ENCODE measurements around the gene PPME1. TPM values are rescaled to one million over a fixed set of nuclear protein-coding genes. Genes with fewer than 3 reads are reported as not detected.

Gene PPME1
- total RNA-seq, 1 donor from 2014 or later: 55.7 TPM

- no peak overlapping the region for H3K27ac ChIP-seq
- no peak for DNase-seq (ENCODE audit: low spot score)
- no peaks in the 10 kb centered on the region for H4K20me1 ChIP-seq (ENCODE audit: low read depth)
- H3K36me3 Mint-ChIP-seq: no peaks in the 10 kb centered on the region
- no peak overlapping the region for H3K27ac Mint-ChIP-seq
- no peak overlapping the region for H3K9ac ChIP-seq
- H3K27me3 Mint-ChIP-seq (ENCODE audit: insufficient read depth, low read depth): no peaks in the 10 kb centered on the region
- no peaks in the 10 kb centered on the region for H3F3A ChIP-seq (ENCODE audit: low read depth)
- H3K79me2 ChIP-seq (ENCODE audit: low read depth): no peaks in the 10 kb centered on the region
- no peaks in the 10 kb centered on the region for H3K9me3 Mint-ChIP-seq
- no peaks in the 10 kb centered on the region for H3K9me3 ChIP-seq (ENCODE audit: low read depth)
- no peaks in the 10 kb centered on the region for H3K36me3 ChIP-seq
- H3K4me1 ChIP-seq: no peaks in the 10 kb centered on the region
- H3K27me3 ChIP-seq: no peaks in the 10 kb centered on the region
- H3K4me3 ChIP-seq: no peak overlapping the region
- TF ChIP-seq EZH2phosphoT487 (IDR thresholded peaks at IDR 0.05): no peak
- TF ChIP-seq EZH2 (IDR thresholded peaks at IDR 0.05): no peak
- TF ChIP-seq CTCF (IDR thresholded peaks at IDR 0.05): no peak
- no peak overlapping the region for H2AFZ ChIP-seq (replicated peaks)
- no peak overlapping the region for H3K4me2 ChIP-seq
- no peak overlapping the region for H3K4me3 Mint-ChIP-seq
- peaks cover 3% of the 10 kb centered on the region for H3K4me1 Mint-ChIP-seq
Measured at GRCh38 chr11:74276581-74276980, 105.5 kb downstream of the PPME1 start.

GRCh38 chr11:74278103-74278502 lies 107.0 kb downstream of the PPME1 start:
- Histone ChIP-seq H3K9ac (no peak overlapping the region), H3K36me3 (no peaks in the 10 kb centered on the region), H3K4me3 (no peak overlapping the region), H3K27ac (no peak overlapping the region), H4K20me1 (ENCODE audit: low read depth) (no peaks in the 10 kb centered on the region), H3K4me2 (no peak overlapping the region), H3K27me3 (no peaks in the 10 kb centered on the region), H3K4me1 (no peaks in the 10 kb centered on the region), H3K9me3 (ENCODE audit: low read depth) (no peaks in the 10 kb centered on the region), H3F3A (ENCODE audit: low read depth) (no peaks in the 10 kb centered on the region), H3K79me2 (ENCODE audit: low read depth) (no peaks in the 10 kb centered on the region), H2AFZ (replicated peaks) (no peak overlapping the region)
- TF ChIP-seq EZH2phosphoT487 (IDR thresholded peaks at IDR 0.05) (no peak), EZH2 (IDR thresholded peaks at IDR 0.05) (no peak)
- H3K27ac Mint-ChIP-seq: no peak overlapping the region
- no peaks in the 10 kb centered on the region for H3K36me3 Mint-ChIP-seq
- H3K4me3 Mint-ChIP-seq: no peak overlapping the region
- H3K4me1 Mint-ChIP-seq: peaks cover 3% of the 10 kb centered on the region
- no peaks in the 10 kb centered on the region for H3K9me3 Mint-ChIP-seq
- H3K27me3 Mint-ChIP-seq (ENCODE audit: insufficient read depth, low read depth): no peaks in the 10 kb centered on the region
- no peak for DNase-seq (ENCODE audit: low spot score)

DNA sequence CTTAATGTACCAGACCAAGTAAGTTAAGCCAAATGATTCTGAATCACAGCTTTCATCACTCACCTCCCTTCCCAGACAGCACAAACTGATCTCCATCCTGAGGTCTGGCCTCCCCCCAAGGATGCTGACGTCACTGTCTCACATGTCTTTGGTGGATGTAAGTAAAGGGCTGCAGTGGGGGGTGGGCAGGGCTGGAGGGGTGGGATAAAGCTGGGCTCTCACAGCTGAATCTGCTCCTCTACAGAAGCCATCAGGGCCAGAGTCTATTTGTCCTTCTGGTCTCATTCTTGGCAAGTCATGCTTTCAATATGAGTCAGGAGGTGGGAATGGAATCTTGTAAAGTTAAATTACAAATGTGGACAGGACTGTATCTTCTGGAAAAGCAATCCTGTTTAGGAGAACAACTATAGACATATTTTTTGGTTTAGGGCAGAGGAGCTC lies 107.7 kb downstream of the PPME1 start:
- Histone ChIP-seq H3F3A (ENCODE audit: low read depth) (no peaks in the 10 kb centered on the region), H3K4me1 (no peaks in the 10 kb centered on the region), H3K79me2 (ENCODE audit: low read depth) (no peaks in the 10 kb centered on the region), H3K9ac (no peak overlapping the region), H3K9me3 (ENCODE audit: low read depth) (no peaks in the 10 kb centered on the region), H3K36me3 (no peaks in the 10 kb centered on the region), H4K20me1 (ENCODE audit: low read depth) (no peaks in the 10 kb centered on the region), H3K4me3 (no peak overlapping the region), H3K4me2 (no peak overlapping the region), H3K27me3 (no peaks in the 10 kb centered on the region), H2AFZ (replicated peaks) (no peak overlapping the region), H3K27ac (no peak overlapping the region)
- H3K36me3 Mint-ChIP-seq: no peaks in the 10 kb centered on the region
- peaks cover 3% of the 10 kb centered on the region for H3K4me1 Mint-ChIP-seq
- no peak overlapping the region for H3K27ac Mint-ChIP-seq
- TF ChIP-seq CTCF (IDR thresholded peaks at IDR 0.05) (no peak), EZH2phosphoT487 (IDR thresholded peaks at IDR 0.05) (no peak), EZH2 (IDR thresholded peaks at IDR 0.05) (no peak)
- H3K27me3 Mint-ChIP-seq (ENCODE audit: insufficient read depth, low read depth): no peaks in the 10 kb centered on the region
- no peak overlapping the region for H3K4me3 Mint-ChIP-seq
- H3K9me3 Mint-ChIP-seq: no peaks in the 10 kb centered on the region
- DNase-seq (ENCODE audit: low spot score): no peak

DNA sequence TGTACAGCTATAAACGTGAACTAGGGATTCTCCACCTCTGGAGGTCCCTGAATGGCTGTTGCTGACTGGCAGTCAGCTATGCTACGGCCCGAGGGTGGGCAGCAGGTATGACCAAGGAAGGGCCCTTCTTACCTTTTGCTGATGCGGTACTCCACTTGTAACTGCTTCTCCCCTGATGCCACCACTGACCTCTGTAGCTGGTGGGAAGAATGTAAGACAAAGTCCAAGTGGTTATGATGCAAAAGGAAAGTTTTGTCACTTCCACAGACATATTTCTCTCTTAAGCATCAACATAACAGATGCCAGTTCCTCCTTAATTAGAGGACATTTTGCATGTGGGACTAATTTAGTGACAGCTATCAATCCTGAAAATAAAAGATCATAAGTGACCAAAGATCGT lies 108.2 kb downstream of the PPME1 start:
- no peaks in the 10 kb centered on the region for H3K27me3 Mint-ChIP-seq (ENCODE audit: insufficient read depth, low read depth)
- no peak overlapping the region for H2AFZ ChIP-seq (replicated peaks)
- DNase-seq (ENCODE audit: low spot score): no peak

More for the DNA sequence above, 108.2 kb downstream of the PPME1 start:
- no peaks in the 10 kb centered on the region for H3K36me3 ChIP-seq
- no peaks in the 10 kb centered on the region for H3K79me2 ChIP-seq (ENCODE audit: low read depth)
- H3K4me3 ChIP-seq: no peak overlapping the region
- no peaks in the 10 kb centered on the region for H3K4me1 ChIP-seq
- no peaks in the 10 kb centered on the region for H3K36me3 Mint-ChIP-seq
- no peaks in the 10 kb centered on the region for H3K9me3 ChIP-seq (ENCODE audit: low read depth)
- H3K27ac ChIP-seq: no peak overlapping the region
- TF ChIP-seq CTCF (IDR thresholded peaks at IDR 0.05) (no peak), EZH2phosphoT487 (IDR thresholded peaks at IDR 0.05) (no peak), EZH2 (IDR thresholded peaks at IDR 0.05) (no peak)
- no peak overlapping the region for H3K9ac ChIP-seq
- peaks cover 3% of the 10 kb centered on the region for H3K4me1 Mint-ChIP-seq
- no peak overlapping the region for H3K27ac Mint-ChIP-seq
- H3K4me2 ChIP-seq: no peak overlapping the region
- no peak overlapping the region for H3K4me3 Mint-ChIP-seq
- no peaks in the 10 kb centered on the region for H4K20me1 ChIP-seq (ENCODE audit: low read depth)
- H3K27me3 ChIP-seq: no peaks in the 10 kb centered on the region
- H3K9me3 Mint-ChIP-seq: no peaks in the 10 kb centered on the region
- H3F3A ChIP-seq (ENCODE audit: low read depth): no peaks in the 10 kb centered on the region

Measured in neural progenitor cell (in vitro differentiated cells).